ENCODE results near the gene PDPN.

DNA sequence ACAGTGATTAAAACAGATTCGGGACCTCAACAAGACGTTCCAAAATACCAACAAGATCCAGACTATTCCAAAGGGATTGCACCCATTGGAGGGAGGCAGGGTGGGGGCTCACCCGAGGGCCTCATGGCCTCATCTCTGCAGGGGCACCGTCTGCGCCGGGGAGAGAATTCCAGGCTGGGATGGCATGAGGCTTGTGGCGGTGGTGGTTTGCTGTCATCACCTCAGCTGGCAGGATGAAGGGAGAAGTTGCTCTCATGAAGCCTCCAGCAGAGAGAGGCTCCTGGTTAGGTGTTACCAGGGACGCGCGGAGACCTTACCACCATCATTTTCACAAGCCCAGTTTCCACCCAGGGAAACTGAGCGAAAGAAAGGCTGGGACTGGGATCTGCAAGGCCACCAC lies 6.7 kb upstream of the PDPN start:
- TF ChIP-seq, protein P1, sequence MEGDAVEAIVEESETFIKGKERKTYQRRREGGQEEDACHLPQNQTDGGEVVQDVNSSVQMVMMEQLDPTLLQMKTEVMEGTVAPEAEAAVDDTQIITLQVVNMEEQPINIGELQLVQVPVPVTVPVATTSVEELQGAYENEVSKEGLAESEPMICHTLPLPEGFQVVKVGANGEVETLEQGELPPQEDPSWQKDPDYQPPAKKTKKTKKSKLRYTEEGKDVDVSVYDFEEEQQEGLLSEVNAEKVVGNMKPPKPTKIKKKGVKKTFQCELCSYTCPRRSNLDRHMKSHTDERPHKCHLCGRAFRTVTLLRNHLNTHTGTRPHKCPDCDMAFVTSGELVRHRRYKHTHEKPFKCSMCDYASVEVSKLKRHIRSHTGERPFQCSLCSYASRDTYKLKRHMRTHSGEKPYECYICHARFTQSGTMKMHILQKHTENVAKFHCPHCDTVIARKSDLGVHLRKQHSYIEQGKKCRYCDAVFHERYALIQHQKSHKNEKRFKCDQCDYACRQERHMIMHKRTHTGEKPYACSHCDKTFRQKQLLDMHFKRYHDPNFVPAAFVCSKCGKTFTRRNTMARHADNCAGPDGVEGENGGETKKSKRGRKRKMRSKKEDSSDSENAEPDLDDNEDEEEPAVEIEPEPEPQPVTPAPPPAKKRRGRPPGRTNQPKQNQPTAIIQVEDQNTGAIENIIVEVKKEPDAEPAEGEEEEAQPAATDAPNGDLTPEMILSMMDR (IDR thresholded peaks at IDR 0.05) = no peak
- TF ChIP-seq POLR2A (IDR thresholded peaks at IDR 0.05) = no peak

Data from vagina (tissue), 2 donors.